HepG2 (cell line): ENCODE results near the gene SMOC1. TPM values are rescaled to one million over a fixed set of nuclear protein-coding genes. Genes with fewer than 3 reads are reported as not detected.

Source experiments
- ATAC-seq: fragments of 200-7000 bp; cut with Tn5 transposase; 3 replicates; pipeline ENCODE4 v1.9.1; 2020; ENCODE audit warnings: mild to moderate bottlenecking, moderate library complexity
- BruUV-seq: library from RNA; stranded (reverse); fragments of 400-500 nt; replicated peaks from 2 replicates; lab custom pipeline; 2021; lab: Mats Ljungman, UMichigan
- CTCF ChIA-PET: fragments of 300-600 bp; formaldehyde crosslinking; extraction: SDS; loops from one replicate; lab custom pipeline; 2021; ENCODE audit warnings: low total read pairs, inconsistent platforms, low intra/inter-chr PET ratio; lab: Yijun Ruan, JAX
- POLR2A ChIA-PET: fragments of 350-600 bp; sonication (Branson Sonifier 250); formaldehyde crosslinking; loops from one replicate; lab custom pipeline; 2020; ENCODE audit warnings: antibody characterized with exemption, inconsistent platforms; lab: Yijun Ruan, JAX
- DNase-seq: peaks from one replicate; pipeline ENCODE4 v3.0.0-alpha.2; 2015; ENCODE audit warnings: low spot score
- FAIRE-seq: peaks from 3 replicates; lab custom pipeline; 2011; peaks lifted over from hg19 to GRCh38; lab: Jason Lieb, UNC
- H2AFZ ChIP-seq: one replicate; pipeline ENCODE4 v1.6.1; 2011; ENCODE audit warnings: low read length, inconsistent platforms
- H3K27ac ChIP-seq: fragments of 300-600 bp; 3 replicates; pipeline ENCODE4 v1.8.0; 2011; ENCODE audit warnings: mixed run types, mild to moderate bottlenecking, mixed read lengths, low read length, inconsistent platforms; ENCODE audit not compliant: insufficient read depth; ENCODE audit errors: extremely low read length
- H3K27me3 ChIP-seq, 2 experiments: fragments of 200-600 bp in 1 of 2; 2 replicates in 1 of 2; 3 replicates in 1 of 2; pipeline versions ENCODE4 v1.6.0 to v1.8.0; 2011; ENCODE audit warnings: low read length in 2 of 2, mild to moderate bottlenecking in 2 of 2, moderate library complexity in 2 of 2, inconsistent platforms in 1 of 2; ENCODE audit not compliant: insufficient read depth in 2 of 2, control insufficient read depth in 1 of 2
- H3K36me3 ChIP-seq, 2 experiments: fragments of 200-600 bp in 1 of 2; replicated peaks in 1 of 2; 2 replicates in 1 of 2; 3 replicates in 1 of 2; pipeline versions ENCODE4 v1.5.1 to v1.8.0; 2011; ENCODE audit warnings: low read length in 2 of 2, inconsistent platforms in 1 of 2; ENCODE audit not compliant: insufficient read depth in 2 of 2, control insufficient read depth in 1 of 2
- H3K4me1 ChIP-seq: 2 replicates; pipeline ENCODE4 v1.5.1; 2012; ENCODE audit warnings: low read length, inconsistent platforms; ENCODE audit not compliant: insufficient read depth
- H3K4me2 ChIP-seq: 2 replicates; pipeline ENCODE4 v1.6.0; 2011; ENCODE audit warnings: low read depth, low read length, inconsistent platforms
- H3K4me3 ChIP-seq, 3 experiments: fragments of 200-600 bp in 1 of 3; sonication (generic), shearing (Covaris generic) in 1 of 3; replicated peaks in 1 of 3; 2 replicates each; pipeline ENCODE4 v1.5.1; 2011 to 2016; ENCODE audit warnings: low read length in 3 of 3, inconsistent platforms in 2 of 3, low read depth in 2 of 3, mild to moderate bottlenecking in 2 of 3, control low read depth in 1 of 3, mixed read lengths in 1 of 3; ENCODE audit not compliant: insufficient read depth in 1 of 3
- H3K79me2 ChIP-seq: one replicate; pipeline ENCODE4 v1.6.1; 2011; ENCODE audit warnings: low read length, inconsistent platforms; ENCODE audit not compliant: insufficient read depth
- H3K9ac ChIP-seq: 2 replicates; pipeline ENCODE4 v1.6.0; 2011; ENCODE audit warnings: mild to moderate bottlenecking, low read depth, low read length, inconsistent platforms; ENCODE audit not compliant: insufficient read depth
- H3K9me3 ChIP-seq: 2 replicates; pipeline ENCODE4 v1.5.1; 2012; ENCODE audit warnings: mild to moderate bottlenecking, low read length
- H4K20me1 ChIP-seq: 2 replicates; pipeline ENCODE4 v1.6.0; 2011; ENCODE audit warnings: inconsistent platforms, mild to moderate bottlenecking, low read length, moderate library complexity; ENCODE audit not compliant: insufficient read depth
- BORCS8-MEF2B ChIP-seq: sonication (generic); formaldehyde crosslinking; IDR thresholded peaks from 2 replicates; pipeline ENCODE4 v1.8.0; 2022; ENCODE audit warnings: mild to moderate bottlenecking, missing genetic modification reagents
- FOXC1 ChIP-seq: sonication (generic); formaldehyde crosslinking; IDR thresholded peaks from 2 replicates; pipeline ENCODE4 v1.8.0; 2022; ENCODE audit warnings: mild to moderate bottlenecking, missing genetic modification reagents, borderline replicate concordance
- IRF2 ChIP-seq: IDR thresholded peaks from 2 replicates; pipeline ENCODE4 v1.6.1; 2018; ENCODE audit warnings: missing genetic modification reagents, missing compliant biosample characterization
- MEF2D ChIP-seq: sonication (generic); formaldehyde crosslinking; IDR thresholded peaks from 2 replicates; pipeline ENCODE4 v1.5.1; 2020; ENCODE audit warnings: mild to moderate bottlenecking, missing genetic modification reagents
- MIER2 ChIP-seq: IDR thresholded peaks from 2 replicates; pipeline ENCODE4 v1.6.1; 2016; ENCODE audit warnings: missing biosample characterization, missing genetic modification reagents
- PHF21A ChIP-seq: sonication (generic); formaldehyde crosslinking; IDR thresholded peaks from 2 replicates; pipeline ENCODE4 v1.5.0; 2020; ENCODE audit warnings: mild to moderate bottlenecking, missing genetic modification reagents
- RFX1 ChIP-seq: fragments of 450-650 bp; IDR thresholded peaks from 2 replicates; pipeline ENCODE4 v1.6.1; 2017
- SATB2 ChIP-seq: sonication (generic); formaldehyde crosslinking; IDR thresholded peaks from 2 replicates; pipeline ENCODE4 v1.5.0; 2020; ENCODE audit warnings: missing genetic modification reagents
- SRY ChIP-seq: sonication (generic); formaldehyde crosslinking; IDR thresholded peaks from 2 replicates; pipeline ENCODE4 v1.8.0; 2022; ENCODE audit warnings: mild to moderate bottlenecking, missing genetic modification reagents
- TEAD2 ChIP-seq: sonication (generic); formaldehyde crosslinking; IDR thresholded peaks from 2 replicates; pipeline ENCODE4 v1.9.0; 2021; ENCODE audit warnings: missing genetic modification reagents
- TGIF2 ChIP-seq: IDR thresholded peaks from 2 replicates; pipeline ENCODE4 v1.6.1; 2016; ENCODE audit warnings: control low read depth, missing compliant biosample characterization
- ZFP82 ChIP-seq: sonication (generic); formaldehyde crosslinking; IDR thresholded peaks from 2 replicates; pipeline ENCODE4 v1.5.1; 2020; ENCODE audit warnings: mild to moderate bottlenecking, missing genetic modification reagents, borderline replicate concordance
- ZNF12 ChIP-seq: sonication (generic); formaldehyde crosslinking; IDR thresholded peaks from 2 replicates; pipeline ENCODE4 v1.5.0; 2020; ENCODE audit warnings: missing genetic modification reagents
- ZNF124 ChIP-seq: sonication (generic); formaldehyde crosslinking; IDR thresholded peaks from 2 replicates; pipeline ENCODE4 v1.4.0; 2020; ENCODE audit warnings: missing genetic modification reagents
- ZNF256 ChIP-seq: sonication (generic); formaldehyde crosslinking; conservative IDR thresholded peaks from 2 replicates; pipeline ENCODE4 v1.4.0; 2020; ENCODE audit warnings: missing genetic modification reagents
- ZNF335 ChIP-seq: sonication (generic); formaldehyde crosslinking; IDR thresholded peaks from 2 replicates; pipeline ENCODE4 v1.4.0; 2020; ENCODE audit warnings: missing genetic modification reagents
- ZNF446 ChIP-seq: sonication (generic); formaldehyde crosslinking; IDR thresholded peaks from 2 replicates; pipeline ENCODE4 v1.5.0; 2020; ENCODE audit warnings: mild to moderate bottlenecking, missing genetic modification reagents
- ZNF772 ChIP-seq: sonication (generic); formaldehyde crosslinking; IDR thresholded peaks from 2 replicates; pipeline ENCODE4 v1.5.0; 2020; ENCODE audit warnings: mild to moderate bottlenecking, missing genetic modification reagents
- WGBS: methylation state at CpG from one replicate; pipeline ENCODE4 v1.1.6; 2017; ENCODE audit warnings: low lambda C conversion rate; 5-methylcytosine and 5-hydroxymethylcytosine counted together
- in situ Hi-C: cut with HindIII; loops from 2 replicates; pipeline ENCODE4 v1.10.0; 2017; ENCODE audit warnings: low pct_unique_long_range_greater_than_20kb; ENCODE audit not compliant: extremely low pct_ligation_motif_present
- intact Hi-C: fragments of 100-400 bp; cut with micrococcal nuclease; formaldehyde crosslinking; loops from one replicate; pipeline ENCODE4 v1.10.0; 2022; ENCODE audit not compliant: unreplicated experiment
- polyA plus RNA-seq, 8 experiments: library from polyadenylated mRNA; depleted of rRNA in 3 of 8; stranded (reverse) in 7 of 8; unstranded in 1 of 8; fragments of >200 nt; fragmentation: Illumina TruSeq in 4 of 8; extraction: Trizol in 4 of 8; gene quantifications; 2 replicates each; pipeline versions ENCODE4 v1.2.1 to v1.2.3, GENCODE V29; 2011 to 2016; ENCODE audit warnings: low read depth in 4 of 8, missing spikeins in 1 of 8, mixed read lengths in 1 of 8; ENCODE audit not compliant: insufficient read depth in 1 of 8
- total RNA-seq, 5 experiments: library from RNA; depleted of rRNA; stranded (reverse); fragments of >200 nt; fragmentation: Illumina TruSeq; extraction: Trizol; gene quantifications; 2 replicates each; pipeline ENCODE4 v1.2.3, GENCODE V29; 2016; ENCODE audit warnings: low read depth in 1 of 5
- TF ChIP-seq, protein P1 (sequence below): sonication (generic); formaldehyde crosslinking; IDR thresholded peaks from 2 replicates; pipeline ENCODE4 v1.4.0; 2020; ENCODE audit warnings: missing genetic modification reagents, borderline replicate concordance

Gene SMOC1
- total and polyA plus RNA-seq, 2 of the 13 experiments (the other 11 are each of a cell fraction or from before 2014, with no cell fraction given), result 17.8 to 35.6 TPM

GRCh38 chr14:70050136-70050535 lies 170.9 kb downstream of the SMOC1 start:
- Histone ChIP-seq H3K4me2 (no peak overlapping the region), H2AFZ (no peak overlapping the region), H3K9me3 (no peaks in the 10 kb centered on the region), H4K20me1 (no peaks in the 10 kb centered on the region), H3K27ac (no peak overlapping the region), H3K4me1 (peaks cover 72% of the 10 kb centered on the region), H3K79me2 (no peaks in the 10 kb centered on the region), H3K36me3 (no peaks in the 10 kb centered on the region), H3K27me3 (no peaks in the 10 kb centered on the region), H3K9ac (no peak overlapping the region), H3K4me3 (no peak overlapping the region)
- FAIRE-seq, result no peak
- POLR2A ChIA-PET, result no interaction called here
- BruUV-seq, result no TSS peak
- CTCF ChIA-PET, result no interaction called here
- intact Hi-C loops, result no loop called here
- peak; percentile 50; the same call in 1 of the 2 replicates for TF ChIP-seq ZNF12 (CRISPR knock-in tag)
- TF ChIP-seq RFX1, result 0 out of 2 replicates have a peak, but pooled peaks have one; percentile 16
- no peak for TF ChIP-seq TGIF2
- no peak for TF ChIP-seq PHF21A (CRISPR knock-in tag)
- no peak for ATAC-seq
- DNase-seq, result no peak
- in situ Hi-C loops, result no loop called here
- 80% methylated on average over 4 of the region's 4 CpGs for WGBS

DNA sequence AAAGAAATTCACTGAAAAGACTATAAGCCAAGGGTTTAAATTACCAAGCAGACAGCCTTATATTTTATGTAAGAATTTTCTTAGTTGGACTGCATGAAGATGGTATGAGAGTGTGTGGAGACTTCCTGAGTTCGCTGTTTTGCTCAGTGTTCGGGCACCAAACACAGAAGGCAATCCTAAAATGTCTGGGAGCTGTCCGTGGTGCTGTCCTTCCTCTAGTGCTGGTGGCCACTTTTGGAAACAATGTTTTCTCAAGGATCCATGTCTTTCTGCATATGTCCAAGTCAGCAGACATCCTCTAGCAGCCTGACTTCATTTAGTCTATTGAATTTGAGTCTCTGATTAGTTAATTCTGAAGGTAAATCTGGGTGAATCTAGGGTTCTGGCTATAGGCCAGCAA lies 173.8 kb downstream of the SMOC1 start:
- Histone ChIP-seq H4K20me1 (no peaks in the 10 kb centered on the region), H3K27ac (no peak overlapping the region), H3K27me3 (no peaks in the 10 kb centered on the region), H3K4me1 (peaks cover 53% of the 10 kb centered on the region), H3K36me3 (no peaks in the 10 kb centered on the region), H3K4me2 (no peak overlapping the region), H3K9me3 (no peaks in the 10 kb centered on the region), H3K79me2 (no peaks in the 10 kb centered on the region), H3K9ac (no peak overlapping the region), H2AFZ (no peak overlapping the region), H3K4me3 (no peak overlapping the region)
- intact Hi-C loops, result no loop called here
- 0% methylated on average over 3 of the region's 3 CpGs for WGBS
- DNase-seq (peak; percentile 38), ATAC-seq (no peak), FAIRE-seq (peak; percentile 26)
- BruUV-seq, result no TSS peak
- in situ Hi-C loops, result no loop called here
- CTCF ChIA-PET, result no interaction called here
- POLR2A ChIA-PET, result no interaction called here
- TF ChIP-seq FOXC1 (CRISPR knock-in tag) (no peak), ZNF446 (CRISPR knock-in tag) (0 out of 2 replicates have a peak, but pooled peaks have one; percentile 43), TGIF2 (peak; percentile 71; the same call in 1 of the 2 replicates), ZFP82 (CRISPR knock-in tag) (no peak), ZNF124 (CRISPR knock-in tag) (0 out of 2 replicates have a peak, but pooled peaks have one; percentile 53), SATB2 (peak; percentile 83; the same call in 1 of the 2 replicates), SRY (CRISPR knock-in tag) (peak; percentile 37; the same call in 1 of the 2 replicates), ZNF335 (CRISPR knock-in tag) (0 out of 2 replicates have a peak, but pooled peaks have one; percentile 28), IRF2 (CRISPR knock-in tag) (peak; percentile 51; the same call in 1 of the 2 replicates), TEAD2 (CRISPR knock-in tag) (no peak), MIER2 (peak; percentile 98), BORCS8-MEF2B (CRISPR knock-in tag) (peak; percentile 63; the same call in 1 of the 2 replicates), ZNF256 (0 out of 2 replicates have a peak, but pooled peaks have one; percentile 41), ZNF772 (CRISPR knock-in tag) (0 out of 2 replicates have a peak, but pooled peaks have one; percentile 60), MEF2D (no peak)
- TF ChIP-seq, protein P1, sequence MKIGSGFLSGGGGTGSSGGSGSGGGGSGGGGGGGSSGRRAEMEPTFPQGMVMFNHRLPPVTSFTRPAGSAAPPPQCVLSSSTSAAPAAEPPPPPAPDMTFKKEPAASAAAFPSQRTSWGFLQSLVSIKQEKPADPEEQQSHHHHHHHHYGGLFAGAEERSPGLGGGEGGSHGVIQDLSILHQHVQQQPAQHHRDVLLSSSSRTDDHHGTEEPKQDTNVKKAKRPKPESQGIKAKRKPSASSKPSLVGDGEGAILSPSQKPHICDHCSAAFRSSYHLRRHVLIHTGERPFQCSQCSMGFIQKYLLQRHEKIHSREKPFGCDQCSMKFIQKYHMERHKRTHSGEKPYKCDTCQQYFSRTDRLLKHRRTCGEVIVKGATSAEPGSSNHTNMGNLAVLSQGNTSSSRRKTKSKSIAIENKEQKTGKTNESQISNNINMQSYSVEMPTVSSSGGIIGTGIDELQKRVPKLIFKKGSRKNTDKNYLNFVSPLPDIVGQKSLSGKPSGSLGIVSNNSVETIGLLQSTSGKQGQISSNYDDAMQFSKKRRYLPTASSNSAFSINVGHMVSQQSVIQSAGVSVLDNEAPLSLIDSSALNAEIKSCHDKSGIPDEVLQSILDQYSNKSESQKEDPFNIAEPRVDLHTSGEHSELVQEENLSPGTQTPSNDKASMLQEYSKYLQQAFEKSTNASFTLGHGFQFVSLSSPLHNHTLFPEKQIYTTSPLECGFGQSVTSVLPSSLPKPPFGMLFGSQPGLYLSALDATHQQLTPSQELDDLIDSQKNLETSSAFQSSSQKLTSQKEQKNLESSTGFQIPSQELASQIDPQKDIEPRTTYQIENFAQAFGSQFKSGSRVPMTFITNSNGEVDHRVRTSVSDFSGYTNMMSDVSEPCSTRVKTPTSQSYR, result peak; percentile 61; the same call in 1 of the 2 replicates
